K562 (cell line): Measurements from ENCODE around the gene GTF2H4. TPM values are rescaled to one million over a fixed set of nuclear protein-coding genes. Genes with fewer than 3 reads are reported as not detected.
A peak's percentile ranks its signal among the peaks of the same experiment; 100 is the strongest.

Source experiments
- ARID2 ChIP-seq: fragments of 450-650 bp; IDR thresholded peaks from 2 replicates; pipeline ENCODE4 v1.6.1; 2017; ENCODE audit warnings: antibody characterized with exemption, mild to moderate bottlenecking
- ERF ChIP-seq: fragments of 450-650 bp; formaldehyde crosslinking; IDR thresholded peaks from 2 replicates; pipeline ENCODE4 v1.4.0; 2020; ENCODE audit warnings: mild to moderate bottlenecking, mixed read lengths
- ETV1 ChIP-seq: fragments of 450-650 bp; conservative IDR thresholded peaks from 2 replicates; pipeline ENCODE4 v1.6.1; 2016; ENCODE audit warnings: missing genetic modification characterization, control low read depth, low read depth, missing compliant biosample characterization
- HMGXB4 ChIP-seq: sonication (generic); formaldehyde crosslinking; IDR thresholded peaks from 2 replicates; pipeline ENCODE4 v1.8.1; 2023; ENCODE audit warnings: mild to moderate bottlenecking, missing genetic modification reagents
- JUNB ChIP-seq: fragments of 450-650 bp; formaldehyde crosslinking; conservative IDR thresholded peaks from 2 replicates; pipeline ENCODE4 v1.4.0; 2020; ENCODE audit warnings: mild to moderate bottlenecking
- MTF1 ChIP-seq: fragments of 250-450 bp; sonication (Bioruptor Pico); IDR thresholded peaks from 2 replicates; pipeline ENCODE4 v1.9.0; 2021; ENCODE audit warnings: moderate library complexity, mild to moderate bottlenecking, inconsistent platforms, borderline replicate concordance
- NCOA6 ChIP-seq: fragments of 450-650 bp; IDR thresholded peaks from 2 replicates; pipeline ENCODE4 v1.6.1; 2017; ENCODE audit warnings: mild to moderate bottlenecking
- PHF21A ChIP-seq: fragments of 450-650 bp; IDR thresholded peaks from 2 replicates; pipeline ENCODE4 v1.6.1; 2017; ENCODE audit warnings: low read depth, borderline replicate concordance
- POLR2AphosphoS2 ChIP-seq: IDR thresholded peaks from 2 replicates; pipeline ENCODE4 v1.6.1; 2012; ENCODE audit warnings: low read length, improper control_type of control experiment
- PRPF4 ChIP-seq: fragments of 200-400 bp; formaldehyde crosslinking; IDR thresholded peaks from one replicate; pipeline ENCODE4 v1.6.1; 2017; ENCODE audit warnings: low read length, low read depth, mild to moderate bottlenecking; ENCODE audit not compliant: insufficient read depth, poor library complexity, severe bottlenecking
- STAT5A ChIP-seq: IDR thresholded peaks from 2 replicates; pipeline ENCODE4 v1.6.1; 2012; ENCODE audit warnings: low read length, inconsistent platforms, borderline replicate concordance
- THAP12 ChIP-seq: fragments of 250-450 bp; sonication (Bioruptor Pico); IDR thresholded peaks from 2 replicates; pipeline ENCODE4 v1.9.0; 2021; ENCODE audit warnings: mild to moderate bottlenecking, inconsistent platforms
- U2AF1 ChIP-seq: fragments of 200-400 bp; formaldehyde crosslinking; optimal IDR thresholded peaks from 2 replicates; pipeline ENCODE3; 2017; ENCODE audit warnings: mild to moderate bottlenecking, low read depth, low read length, moderate library complexity
- ZC3H8 ChIP-seq: fragments of 450-650 bp; IDR thresholded peaks from 2 replicates; pipeline ENCODE4 v1.6.1; 2017
- ZNF431 ChIP-seq: sonication (generic); formaldehyde crosslinking; IDR thresholded peaks from 2 replicates; pipeline ENCODE4 v1.8.0; 2022; ENCODE audit warnings: mild to moderate bottlenecking, missing genetic modification reagents
- polyA plus RNA-seq, 8 experiments: library from polyadenylated mRNA; depleted of rRNA in 4 of 8; stranded (reverse) in 5 of 8; unstranded in 3 of 8; fragments of >200 nt; fragmentation: Nextera tagmentation in 2 of 8; fragmentation: Illumina TruSeq in 1 of 8; extraction: Ambion mirVana in 2 of 8; extraction: Trizol in 1 of 8; gene quantifications; 2 replicates each; pipeline versions ENCODE4 v1.2.1 to v1.2.3, GENCODE V29; 2011 to 2014; ENCODE audit warnings: inconsistent platforms in 1 of 8, missing spikeins in 1 of 8
- total RNA-seq, 7 experiments: library from RNA; depleted of rRNA in 6 of 7; stranded (reverse); fragments of >200 nt in 6 of 7; fragmentation: Illumina TruSeq in 2 of 7; extraction: Trizol in 2 of 7; gene quantifications; 2 replicates each; pipeline versions ENCODE4 v1.2.1 to v1.2.3, GENCODE V29; 2011 to 2021; ENCODE audit warnings: low replicate concordance in 1 of 7
- TF ChIP-seq, protein P1 (sequence below): sonication (generic); formaldehyde crosslinking; IDR thresholded peaks from 2 replicates; pipeline ENCODE4 v1.8.1; 2023; ENCODE audit warnings: mild to moderate bottlenecking, missing genetic modification reagents
- TF ChIP-seq, protein P2 (sequence below): conservative IDR thresholded peaks from 2 replicates; pipeline ENCODE4 v1.6.1; 2011; ENCODE audit warnings: low read depth, mild to moderate bottlenecking, low read length; ENCODE audit not compliant: control insufficient read depth
- TF ChIP-seq, protein P3 (sequence below): IDR thresholded peaks from 2 replicates; pipeline ENCODE4 v1.6.1; 2012; ENCODE audit warnings: low read depth, low read length, improper control_type of control experiment, borderline replicate concordance

GTF2H4 gene
- total and polyA plus RNA-seq, 9 of the 15 experiments (the other 6 are each of a cell fraction or from before 2014, with no cell fraction given): 3.6 to 86.1 (median 39.6) TPM

- TF ChIP-seq, protein P1, sequence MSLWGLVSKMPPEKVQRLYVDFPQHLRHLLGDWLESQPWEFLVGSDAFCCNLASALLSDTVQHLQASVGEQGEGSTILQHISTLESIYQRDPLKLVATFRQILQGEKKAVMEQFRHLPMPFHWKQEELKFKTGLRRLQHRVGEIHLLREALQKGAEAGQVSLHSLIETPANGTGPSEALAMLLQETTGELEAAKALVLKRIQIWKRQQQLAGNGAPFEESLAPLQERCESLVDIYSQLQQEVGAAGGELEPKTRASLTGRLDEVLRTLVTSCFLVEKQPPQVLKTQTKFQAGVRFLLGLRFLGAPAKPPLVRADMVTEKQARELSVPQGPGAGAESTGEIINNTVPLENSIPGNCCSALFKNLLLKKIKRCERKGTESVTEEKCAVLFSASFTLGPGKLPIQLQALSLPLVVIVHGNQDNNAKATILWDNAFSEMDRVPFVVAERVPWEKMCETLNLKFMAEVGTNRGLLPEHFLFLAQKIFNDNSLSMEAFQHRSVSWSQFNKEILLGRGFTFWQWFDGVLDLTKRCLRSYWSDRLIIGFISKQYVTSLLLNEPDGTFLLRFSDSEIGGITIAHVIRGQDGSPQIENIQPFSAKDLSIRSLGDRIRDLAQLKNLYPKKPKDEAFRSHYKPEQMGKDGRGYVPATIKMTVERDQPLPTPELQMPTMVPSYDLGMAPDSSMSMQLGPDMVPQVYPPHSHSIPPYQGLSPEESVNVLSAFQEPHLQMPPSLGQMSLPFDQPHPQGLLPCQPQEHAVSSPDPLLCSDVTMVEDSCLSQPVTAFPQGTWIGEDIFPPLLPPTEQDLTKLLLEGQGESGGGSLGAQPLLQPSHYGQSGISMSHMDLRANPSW (CRISPR knock-in tag): 0 out of 2 replicates have a peak, but pooled peaks have one; percentile 78
- TF ChIP-seq STAT5A (no peak), JUNB (CRISPR knock-in tag) (no peak), ARID2 (no peak), ETV1 (tag) (peak; percentile 73), NCOA6 (no peak), PHF21A (peak; percentile 55; the same call in 1 of the 2 replicates), MTF1 (CRISPR knock-in tag) (no peak), PRPF4 (no peak), POLR2AphosphoS2 (peak; percentile 92), ZNF431 (CRISPR knock-in tag) (peak; percentile 62), U2AF1 (peak; percentile 91), ERF (peak; percentile 95), THAP12 (CRISPR knock-in tag) (peak; percentile 94), ZC3H8 (no peak), HMGXB4 (CRISPR knock-in tag) (peak; percentile 72; the same call in 1 of the 2 replicates)
- TF ChIP-seq, protein P2, sequence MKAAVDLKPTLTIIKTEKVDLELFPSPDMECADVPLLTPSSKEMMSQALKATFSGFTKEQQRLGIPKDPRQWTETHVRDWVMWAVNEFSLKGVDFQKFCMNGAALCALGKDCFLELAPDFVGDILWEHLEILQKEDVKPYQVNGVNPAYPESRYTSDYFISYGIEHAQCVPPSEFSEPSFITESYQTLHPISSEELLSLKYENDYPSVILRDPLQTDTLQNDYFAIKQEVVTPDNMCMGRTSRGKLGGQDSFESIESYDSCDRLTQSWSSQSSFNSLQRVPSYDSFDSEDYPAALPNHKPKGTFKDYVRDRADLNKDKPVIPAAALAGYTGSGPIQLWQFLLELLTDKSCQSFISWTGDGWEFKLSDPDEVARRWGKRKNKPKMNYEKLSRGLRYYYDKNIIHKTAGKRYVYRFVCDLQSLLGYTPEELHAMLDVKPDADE: no peak
- TF ChIP-seq, protein P3, sequence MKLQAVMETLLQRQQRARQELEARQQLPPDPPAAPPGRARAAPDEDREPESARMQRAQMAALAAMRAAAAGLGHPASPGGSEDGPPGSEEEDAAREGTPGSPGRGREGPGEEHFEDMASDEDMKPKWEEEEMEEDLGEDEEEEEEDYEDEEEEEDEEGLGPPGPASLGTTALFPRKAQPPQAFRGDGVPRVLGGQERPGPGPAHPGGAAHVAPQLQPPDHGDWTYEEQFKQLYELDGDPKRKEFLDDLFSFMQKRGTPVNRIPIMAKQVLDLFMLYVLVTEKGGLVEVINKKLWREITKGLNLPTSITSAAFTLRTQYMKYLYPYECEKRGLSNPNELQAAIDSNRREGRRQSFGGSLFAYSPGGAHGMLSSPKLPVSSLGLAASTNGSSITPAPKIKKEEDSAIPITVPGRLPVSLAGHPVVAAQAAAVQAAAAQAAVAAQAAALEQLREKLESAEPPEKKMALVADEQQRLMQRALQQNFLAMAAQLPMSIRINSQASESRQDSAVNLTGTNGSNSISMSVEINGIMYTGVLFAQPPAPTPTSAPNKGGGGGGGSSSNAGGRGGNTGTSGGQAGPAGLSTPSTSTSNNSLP: peak; percentile 62; the same call in 1 of the 2 replicates
These were observed 6.3 kb downstream of the GTF2H4 start, which contains the start of gene VARS2 (continued) for GRCh38 chr6:30914076-30914853.
